HG02642 (cell line): ENCODE data around the gene NUDT14.

Source experiments
- ATAC-seq: cut with Tn5 transposase; IDR thresholded peaks from one replicate; pipeline ENCODE4 v1.9.1; 2021; ENCODE audit warnings: mild to moderate bottlenecking; ENCODE audit not compliant: unreplicated experiment, poor library complexity

NUDT14 gene

DNA sequence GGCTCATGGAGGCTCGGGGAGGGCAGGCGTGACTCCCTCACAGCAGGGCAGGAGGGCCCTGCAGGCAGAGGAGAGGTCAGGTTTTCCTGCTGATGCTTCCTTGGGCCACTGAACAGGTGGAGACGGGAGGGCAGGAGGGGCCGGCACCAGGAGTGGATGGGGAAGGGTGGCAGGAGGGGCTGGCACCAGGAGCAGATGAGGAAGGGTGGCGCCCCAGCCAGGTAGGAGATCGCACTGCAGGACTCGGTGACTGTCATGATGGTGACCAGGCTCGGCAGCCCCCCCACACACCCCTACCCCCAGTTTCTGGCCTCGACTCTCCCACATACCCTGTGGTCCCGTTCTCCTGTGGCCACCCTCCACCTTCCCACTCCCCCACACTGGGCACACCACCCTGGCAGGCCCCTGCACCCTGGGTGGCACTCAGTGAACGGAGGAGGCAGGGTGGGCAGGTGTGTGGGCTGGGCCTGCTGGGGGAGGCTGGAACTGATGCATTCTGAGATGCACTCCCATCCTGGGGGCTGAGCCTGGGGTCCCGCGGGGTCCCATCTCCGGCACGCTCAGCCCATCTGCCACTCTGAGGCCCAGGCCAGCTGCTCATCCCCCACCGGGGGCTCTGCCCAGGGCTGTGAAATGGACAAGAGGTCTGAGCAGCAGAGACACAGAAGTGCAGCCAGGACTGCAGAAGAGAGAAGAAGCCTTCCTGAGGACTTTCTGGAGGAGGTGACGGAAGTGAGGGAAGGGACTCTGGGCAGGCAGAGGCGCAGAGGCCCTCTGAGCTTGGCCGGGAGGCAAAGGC, 2.8 kb downstream of the NUDT14 start:
- ATAC-seq: no peak

DNA sequence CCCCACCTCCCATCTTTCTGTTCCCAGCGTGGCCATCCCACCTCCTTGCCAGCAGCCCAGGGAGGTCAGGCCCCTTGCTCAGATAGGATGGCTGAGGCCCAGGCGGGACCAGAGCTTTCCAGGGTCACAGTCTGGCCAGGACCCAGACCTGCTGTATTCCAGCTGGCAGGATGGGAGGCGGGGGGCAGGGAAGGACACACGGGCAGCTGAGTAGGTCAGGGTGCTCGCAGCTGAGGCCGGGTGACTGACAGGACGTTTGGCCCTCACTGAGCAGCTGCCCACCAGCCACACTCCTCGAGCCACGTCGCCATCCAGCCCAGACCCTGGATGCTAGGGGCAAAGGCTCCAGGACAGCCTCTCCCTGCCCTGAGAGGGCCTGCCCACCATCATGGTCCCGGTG, 4.0 kb downstream of the NUDT14 start:
- ATAC-seq: no peak

GRCh38 chr14:105176513-105176912, 4.6 kb downstream of the NUDT14 start:
- no peak for ATAC-seq

DNA sequence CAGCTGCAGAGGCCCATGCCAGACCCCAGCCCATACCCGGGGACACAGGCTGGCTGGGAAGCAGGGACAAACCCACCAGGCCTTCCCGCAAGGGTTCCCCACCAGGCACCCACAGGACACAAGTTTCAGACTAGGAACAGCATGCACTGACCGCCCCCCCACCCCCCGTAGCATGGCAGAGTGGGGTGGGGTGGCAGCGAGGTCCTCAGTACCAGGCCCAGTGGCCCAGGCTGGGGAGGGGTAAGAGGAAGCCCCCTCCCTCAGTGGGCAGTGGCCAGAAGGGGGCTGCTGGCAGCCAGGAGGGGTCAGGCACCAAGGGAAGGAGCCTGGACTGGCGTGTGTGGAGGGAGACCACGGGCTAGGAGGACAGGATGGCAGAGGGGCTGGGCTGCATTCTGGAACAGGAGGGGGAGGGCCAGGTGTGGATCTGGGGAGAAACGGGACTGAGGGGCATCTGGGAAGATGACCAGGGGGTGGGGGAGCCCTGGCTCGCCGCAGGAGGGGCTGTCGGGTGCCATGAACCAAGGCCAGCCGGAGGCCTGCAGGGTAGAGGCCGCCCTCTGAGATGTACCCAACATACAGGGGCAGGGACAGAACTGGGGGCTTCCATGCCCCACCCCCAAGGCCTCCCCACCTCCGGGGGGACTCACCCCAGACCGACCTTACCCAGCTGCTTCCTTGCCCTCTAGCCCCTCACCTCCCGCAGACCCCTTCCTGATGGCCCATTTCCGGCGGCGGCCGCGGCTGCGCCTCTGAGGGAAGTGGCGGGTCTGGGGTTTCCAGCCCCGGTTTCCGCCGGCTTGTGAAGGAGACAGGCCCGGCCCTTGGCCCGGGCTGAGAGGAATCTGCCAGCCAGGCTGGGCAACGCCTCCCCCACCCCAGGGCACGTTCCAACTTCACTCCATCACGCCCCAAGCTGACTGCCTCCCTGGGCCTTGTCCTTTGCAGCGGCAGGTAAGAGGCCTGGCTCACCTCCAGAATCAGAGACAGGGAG, 6.9 kb downstream of the NUDT14 start:
- no peak for ATAC-seq

DNA sequence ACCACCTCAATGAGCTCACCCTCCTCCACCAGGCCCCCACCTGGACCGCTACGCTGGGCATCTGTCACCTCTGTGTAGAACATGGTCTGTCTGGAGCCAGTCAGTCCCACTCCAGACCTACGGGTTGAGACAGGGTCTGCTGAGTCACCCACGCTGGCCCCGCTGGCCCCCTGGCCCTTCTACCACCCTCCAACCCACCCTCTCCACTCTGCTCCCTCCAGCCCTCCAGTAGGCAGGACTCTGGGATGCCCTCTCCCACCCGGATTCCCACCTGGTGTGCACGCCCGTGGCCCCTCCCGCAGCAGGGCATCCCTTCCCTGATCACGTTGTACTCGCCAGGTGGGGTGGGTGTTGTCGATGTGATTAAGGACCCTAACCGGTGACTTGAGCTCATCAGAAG, 8.0 kb downstream of the NUDT14 start:
- ATAC-seq: no peak

GRCh38 chr14:105172476-105172875, 8.6 kb downstream of the NUDT14 start:
- no peak for ATAC-seq

GRCh38 chr14:105171004-105171673, 10.0 kb downstream of the NUDT14 start:
- ATAC-seq: no peak

DNA sequence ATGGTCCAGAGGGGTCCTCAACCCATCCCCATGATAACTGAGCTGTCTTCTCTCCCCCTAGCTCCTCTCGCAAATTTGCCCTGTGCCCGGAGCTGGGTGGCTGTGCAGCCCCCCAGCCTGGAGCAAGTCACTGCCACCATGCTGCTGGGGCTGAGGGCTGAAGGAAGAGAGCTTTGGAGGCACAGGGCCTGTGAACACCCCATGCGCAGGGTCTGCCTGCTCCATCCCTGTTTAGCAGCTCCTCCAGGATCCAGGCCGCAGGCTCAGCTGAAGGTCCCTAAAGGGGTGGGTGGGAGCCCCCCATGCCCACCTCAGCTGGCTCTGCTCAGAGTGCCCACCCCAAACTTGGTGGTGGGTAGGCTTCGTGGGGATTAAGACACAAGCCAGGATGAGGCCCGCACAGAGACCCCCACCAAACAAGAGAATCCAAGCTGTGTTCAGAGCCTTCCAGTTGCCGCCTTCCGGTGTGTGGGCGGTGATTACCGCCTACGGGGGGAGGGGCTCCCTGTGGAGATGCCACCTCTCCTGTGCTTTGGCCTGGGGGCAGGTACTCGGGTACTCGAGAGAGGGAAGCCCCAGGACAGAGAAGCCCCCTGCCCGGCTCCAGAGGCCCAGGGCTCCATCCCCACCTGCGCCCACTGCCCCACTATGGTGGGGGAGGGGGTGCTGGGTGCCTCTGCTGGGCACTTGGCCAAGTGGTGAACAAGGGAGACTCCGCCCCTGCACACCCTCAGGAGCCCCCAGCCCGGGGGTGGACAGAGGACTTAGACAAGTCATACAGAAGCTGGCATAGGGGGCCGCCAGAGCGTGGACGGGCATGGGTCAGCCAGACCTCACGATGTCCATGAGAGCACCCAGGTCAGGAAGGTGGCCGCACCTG, 11.1 kb downstream of the NUDT14 start:
- ATAC-seq: no peak

GRCh38 chr14:105168979-105169507, 12.1 kb downstream of the NUDT14 start:
- no peak for ATAC-seq

- ATAC-seq: no peak
Observed at GRCh38 chr14:105168496-105168978, 12.6 kb downstream of the NUDT14 start, which contains the start of gene JAG2. Gene JAG2, minus strand, starts transcription at chr14:105168776. Its CDS starts 356 bp downstream, at chr14:105168420.

DNA sequence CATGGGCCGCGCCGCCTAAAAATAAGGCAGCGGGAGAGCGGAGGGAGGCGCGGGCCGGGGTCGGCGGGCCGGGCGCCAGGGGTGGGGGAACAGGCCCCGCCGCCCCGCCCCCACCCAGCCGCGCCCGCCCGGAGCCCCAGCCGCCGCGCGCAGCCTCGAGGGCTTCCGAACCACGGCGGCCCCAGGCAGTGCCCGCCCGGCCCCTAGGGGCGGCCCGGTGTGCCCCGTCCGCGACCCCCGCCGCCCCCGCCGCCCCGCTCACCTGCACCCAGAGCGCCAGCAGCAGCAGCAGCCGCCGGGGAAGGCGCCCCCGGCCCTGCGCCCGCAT, 13.1 kb downstream of the NUDT14 start:
- no peak for ATAC-seq

- no peak for ATAC-seq
Observed at GRCh38 chr14:105167303-105168092, 13.6 kb downstream of the NUDT14 start.

DNA sequence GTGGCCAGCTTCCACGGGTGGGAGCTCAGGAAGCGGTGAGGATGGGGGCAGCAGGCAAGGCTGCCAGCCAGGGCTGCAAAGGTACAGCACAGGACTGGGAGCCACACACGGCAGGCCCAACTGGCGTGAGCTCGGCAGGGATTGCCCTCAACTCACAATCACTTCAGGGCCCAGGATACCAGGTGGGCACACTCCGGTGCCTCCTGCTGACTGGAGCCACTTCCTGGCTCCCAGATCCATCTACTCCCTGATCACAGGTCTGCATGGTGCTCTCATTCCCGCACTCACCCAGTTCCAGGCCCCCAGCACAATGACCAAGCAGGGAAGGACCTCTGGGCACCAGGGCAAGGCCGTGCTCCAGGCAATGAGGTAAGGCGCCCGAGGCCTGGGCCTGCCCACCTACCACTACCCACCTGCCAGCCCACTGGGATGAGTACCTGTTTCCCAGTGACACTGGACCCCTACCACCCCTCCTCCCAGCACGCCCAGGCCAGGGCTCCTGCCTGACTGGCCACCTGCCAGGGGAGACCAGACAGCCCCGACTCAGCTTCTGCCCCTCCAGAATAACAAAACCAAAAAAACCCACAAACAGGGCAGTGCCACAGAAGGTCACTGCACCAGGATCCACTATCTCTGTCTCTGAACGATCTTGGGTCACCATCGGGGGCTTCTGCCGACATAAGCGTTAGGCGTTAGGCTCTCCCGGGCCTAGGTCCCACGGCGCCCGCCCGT, 14.4 kb downstream of the NUDT14 start:
- no peak for ATAC-seq

DNA sequence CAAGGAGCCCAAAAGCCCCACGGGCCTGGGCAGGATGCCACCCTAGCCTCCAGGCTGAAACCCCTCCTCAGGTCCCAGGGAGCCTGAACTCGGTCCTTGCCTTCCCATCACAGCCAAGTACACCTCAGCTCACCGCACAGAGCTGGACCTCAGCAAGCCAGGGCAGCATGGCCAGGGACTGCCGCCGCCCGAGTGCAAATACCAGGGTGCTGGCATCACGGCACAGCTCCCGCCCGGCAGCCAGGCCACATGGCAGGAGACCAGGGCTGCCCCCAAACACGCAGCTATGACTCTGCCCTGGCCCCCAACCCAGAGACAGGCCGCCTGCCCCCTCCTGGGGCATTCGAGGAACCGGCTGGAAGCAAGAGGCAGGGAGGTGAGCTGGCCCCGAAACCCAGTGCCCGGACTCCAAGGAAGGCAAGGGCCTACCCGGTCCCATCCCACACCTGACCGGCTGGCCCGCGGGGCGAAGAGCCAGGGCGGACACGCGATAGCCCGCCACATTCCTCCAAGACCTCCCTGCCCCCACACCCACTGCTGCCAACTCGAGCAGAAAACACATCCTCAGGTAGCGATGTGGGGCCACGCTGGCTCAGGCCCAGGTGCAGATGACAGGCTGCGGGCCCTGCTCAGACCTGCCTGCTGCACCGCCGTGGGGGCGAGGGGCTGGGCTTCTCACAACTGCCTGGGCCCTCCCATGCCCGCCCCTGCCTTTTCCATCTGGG, 15.2 kb downstream of the NUDT14 start:
- ATAC-seq: no peak

DNA sequence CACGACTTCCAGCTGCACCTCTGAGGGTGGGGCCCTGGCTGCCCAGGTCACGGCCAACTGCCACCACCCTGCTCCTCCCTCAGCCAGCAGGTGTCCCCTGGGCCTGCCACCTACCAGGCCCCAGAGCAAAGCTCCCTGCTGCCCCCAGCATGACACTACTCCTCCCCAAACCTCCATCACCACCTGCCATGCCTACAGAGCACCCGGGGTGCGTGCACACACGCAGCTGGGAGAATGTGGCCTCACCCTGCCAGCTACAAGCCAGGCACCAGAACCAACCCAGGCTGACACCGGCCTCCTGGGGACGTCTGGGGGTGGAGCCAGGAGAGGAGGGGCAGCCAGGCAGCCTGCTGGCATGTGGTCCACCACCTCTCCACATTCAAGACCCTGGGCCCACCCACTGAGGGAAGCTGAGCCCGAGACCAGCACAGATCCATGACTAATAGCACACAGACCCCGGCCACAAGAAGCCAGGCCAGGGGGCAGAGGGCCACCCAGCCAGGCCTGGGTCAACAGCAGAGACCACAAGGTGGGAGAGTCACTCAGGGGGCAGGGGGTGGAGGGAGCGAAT, 15.9 kb downstream of the NUDT14 start:
- ATAC-seq: no peak

DNA sequence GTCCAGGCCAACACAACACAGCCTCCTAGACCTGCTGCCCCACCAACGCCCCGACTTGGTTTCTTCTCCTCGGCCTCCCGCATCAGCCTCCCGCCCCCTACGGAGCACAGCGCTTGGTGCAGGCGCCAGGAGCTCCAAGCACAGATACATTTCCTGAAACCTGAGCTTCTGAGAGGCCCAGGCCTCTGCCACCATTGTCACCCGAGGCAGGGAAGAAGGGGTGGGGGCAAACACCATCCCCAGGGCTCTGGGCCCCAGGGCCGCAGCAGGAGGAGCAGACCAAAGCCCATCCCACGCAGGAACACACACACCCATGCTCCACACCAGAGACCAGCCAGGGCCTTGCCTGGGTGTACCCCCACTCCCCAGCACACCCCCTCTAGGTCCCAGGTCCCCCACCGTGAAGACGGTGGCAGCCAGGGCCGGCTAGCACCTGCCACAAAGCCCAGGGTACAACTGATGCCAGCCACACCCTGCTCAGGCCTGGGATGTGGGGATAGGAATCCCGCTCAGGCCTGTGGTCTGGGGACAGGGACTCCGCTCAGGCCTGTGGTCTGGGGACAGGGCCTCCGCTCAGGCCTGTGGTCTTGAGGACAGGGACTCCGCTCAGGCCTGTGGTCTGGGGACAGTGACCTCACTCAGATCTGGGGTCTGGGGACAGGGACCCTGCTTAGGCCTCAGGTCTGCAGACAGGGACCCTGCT, 17.9 kb downstream of the NUDT14 start:
- ATAC-seq: no peak

- no peak for ATAC-seq
Observed at GRCh38 chr14:105162669-105162979, 18.5 kb downstream of the NUDT14 start.
